Endometrial microvascular endothelial cells (primary cell): Measurements from ENCODE around the gene HEBP1. TPM values are rescaled to one million over a fixed set of nuclear protein-coding genes. Genes with fewer than 3 reads are reported as not detected.

Experiments used
- in situ Hi-C: cut with HindIII; loops from 2 replicates; pipeline ENCODE4 v1.10.0; 2017; ENCODE audit warnings: low sequenced_read_pairs, low pct_unique_long_range_greater_than_20kb; ENCODE audit errors: inconsistent ontology term
- total RNA-seq: library from RNA; depleted of rRNA; stranded (reverse); fragments of >200 nt; gene quantifications from one replicate; pipeline ENCODE4 v1.2.3, GENCODE V29; 2015; ENCODE audit errors: inconsistent ontology term

Gene HEBP1
- total RNA-seq, 1 donor from 2014 or later = 37.6 TPM

DNA sequence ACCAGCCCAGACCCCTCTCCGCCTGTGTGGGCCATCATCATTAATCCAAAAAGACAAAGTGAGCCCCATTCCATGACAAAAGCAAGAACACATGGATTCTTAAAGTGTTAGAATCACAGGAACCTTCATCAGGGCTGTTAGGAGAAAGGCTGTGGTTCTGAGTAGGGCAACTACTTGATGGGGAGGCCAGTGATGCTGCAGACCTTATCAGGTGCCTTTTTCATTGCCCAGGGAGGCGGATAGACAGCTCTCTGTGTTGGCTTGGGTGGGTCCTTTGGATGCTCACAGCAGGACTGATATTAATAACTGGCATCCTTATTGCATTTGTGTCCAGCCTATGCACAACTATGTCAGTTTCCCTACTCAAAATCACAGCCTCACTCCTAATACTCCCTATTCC, 2.3 kb downstream of the HEBP1 start:
- in situ Hi-C loops = loop anchor here (25.0 kb wide), 1 partner anchor 160 kb away; no protein-coding TSS in a partner anchor

DNA sequence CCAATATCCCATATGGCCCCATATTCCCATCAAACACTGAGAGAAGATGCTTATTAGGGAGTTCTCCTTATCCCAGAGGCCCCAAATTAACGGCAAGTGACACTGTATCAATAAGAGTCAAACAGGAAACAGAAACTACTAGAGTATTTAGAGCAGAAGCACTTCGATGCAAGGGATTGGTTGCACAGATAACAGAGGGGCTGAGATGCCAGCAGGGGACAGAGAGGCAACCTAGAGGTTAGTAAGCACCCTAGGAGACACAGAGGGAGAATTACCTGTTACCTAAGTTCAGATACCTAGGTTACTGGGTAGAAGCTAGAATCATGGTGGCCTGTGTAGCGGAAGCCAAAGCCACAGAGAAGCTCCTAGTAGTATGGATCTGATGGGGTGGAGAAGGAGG, 2.9 kb downstream of the HEBP1 start:
- in situ Hi-C loops = loop anchor here (25.0 kb wide), 1 partner anchor 160 kb away; no protein-coding TSS in a partner anchor

DNA sequence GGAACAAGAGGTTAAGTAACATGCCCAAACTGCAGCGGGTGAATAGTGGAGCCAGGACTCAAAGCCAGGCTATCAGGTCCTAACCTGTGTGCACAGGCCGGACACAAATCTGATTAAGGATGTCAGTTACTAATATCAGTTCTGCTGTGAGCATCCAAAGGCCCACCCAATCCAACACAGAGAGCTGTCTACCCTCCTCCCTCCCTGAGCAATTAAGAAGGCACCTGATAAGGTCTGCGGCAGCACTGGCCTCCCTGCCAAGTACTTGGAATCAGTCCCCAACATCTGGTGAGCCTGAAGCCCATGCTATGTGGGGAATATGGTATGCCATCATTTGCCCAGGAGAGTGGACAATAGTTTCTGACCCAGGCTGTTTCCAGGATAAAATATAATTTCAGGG, 3.9 kb downstream of the HEBP1 start:
- in situ Hi-C loops = loop anchor here (25.0 kb wide), 1 partner anchor 159 kb away; no protein-coding TSS in a partner anchor

DNA sequence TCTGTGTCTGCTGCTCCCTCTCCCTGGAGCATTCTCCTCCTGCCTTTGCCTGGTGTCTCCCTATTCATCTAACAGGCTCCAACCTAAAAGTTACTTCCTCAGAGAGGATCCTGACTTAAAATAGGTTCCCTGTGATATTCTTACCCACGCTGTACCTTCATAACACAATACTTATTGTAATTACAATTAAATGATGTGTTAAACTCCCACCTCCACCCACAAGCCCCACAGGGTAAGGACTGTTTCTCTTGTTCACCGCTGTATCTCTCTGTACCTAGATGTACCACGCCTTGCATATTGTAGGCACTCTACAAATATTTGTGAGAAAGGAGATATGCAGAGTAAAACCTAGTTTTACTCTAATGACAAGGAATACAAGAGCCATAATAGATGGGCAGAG, 5.0 kb downstream of the HEBP1 start:
- in situ Hi-C loops = loop anchor here (25.0 kb wide), 1 partner anchor 158 kb away; no protein-coding TSS in a partner anchor

DNA sequence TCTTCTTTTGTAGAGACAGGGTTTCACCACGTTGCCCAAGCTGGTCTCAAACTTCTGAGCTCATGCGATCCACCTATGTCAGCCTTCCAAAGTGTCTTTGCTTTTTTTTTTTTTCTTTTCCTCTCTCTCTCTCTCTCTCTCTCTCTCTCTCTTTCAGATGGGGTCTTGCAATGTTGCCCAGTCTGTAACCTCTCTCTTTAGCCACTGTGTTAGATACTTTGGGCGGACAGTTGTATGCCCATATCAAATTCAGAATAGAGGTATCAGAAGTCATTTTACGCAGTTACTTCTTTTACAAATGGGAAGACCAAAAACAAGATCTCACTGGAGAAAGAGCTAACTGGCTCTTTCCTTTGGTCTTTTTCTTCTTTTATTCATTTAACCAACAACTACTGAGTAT, 6.7 kb downstream of the HEBP1 start:
- in situ Hi-C loops = loop anchor here (25.0 kb wide), 1 partner anchor 156 kb away; no protein-coding TSS in a partner anchor

DNA sequence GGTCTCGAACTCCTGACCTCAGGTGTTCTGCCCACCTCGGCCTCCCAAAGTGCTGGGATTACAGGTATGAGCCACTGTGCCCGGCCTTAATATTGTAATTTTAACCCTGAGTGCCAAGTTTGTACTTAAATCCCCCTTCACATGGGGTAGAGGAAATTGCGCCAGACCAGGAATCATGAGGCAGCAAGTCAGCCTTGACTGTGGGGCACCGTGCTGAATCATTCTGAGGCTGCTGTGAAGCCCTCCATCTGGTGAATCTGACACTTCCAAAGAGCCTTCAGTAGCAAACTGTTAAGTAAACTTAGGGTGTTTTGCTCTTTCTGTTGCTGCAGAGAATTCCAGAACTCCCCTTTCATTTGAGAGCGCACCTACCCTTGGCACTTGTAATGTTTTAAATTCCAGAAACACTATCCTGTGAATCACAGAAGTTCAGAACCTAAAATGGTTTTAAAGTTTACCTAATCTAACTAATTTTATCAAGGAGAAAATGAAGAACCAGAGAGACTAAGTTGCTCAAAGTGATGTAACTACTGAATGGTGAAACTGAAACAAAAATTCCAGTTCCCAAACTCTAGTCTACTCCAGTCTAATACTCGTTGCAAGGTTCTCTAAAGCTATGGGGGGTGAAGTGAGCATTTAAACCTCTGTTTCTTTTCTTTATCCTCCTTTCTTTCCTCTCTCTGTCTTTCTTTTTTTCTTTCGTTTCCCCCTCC, 7.5 kb downstream of the HEBP1 start:
- in situ Hi-C loops = loop anchor here (25.0 kb wide), 1 partner anchor 155 kb away; no protein-coding TSS in a partner anchor

DNA sequence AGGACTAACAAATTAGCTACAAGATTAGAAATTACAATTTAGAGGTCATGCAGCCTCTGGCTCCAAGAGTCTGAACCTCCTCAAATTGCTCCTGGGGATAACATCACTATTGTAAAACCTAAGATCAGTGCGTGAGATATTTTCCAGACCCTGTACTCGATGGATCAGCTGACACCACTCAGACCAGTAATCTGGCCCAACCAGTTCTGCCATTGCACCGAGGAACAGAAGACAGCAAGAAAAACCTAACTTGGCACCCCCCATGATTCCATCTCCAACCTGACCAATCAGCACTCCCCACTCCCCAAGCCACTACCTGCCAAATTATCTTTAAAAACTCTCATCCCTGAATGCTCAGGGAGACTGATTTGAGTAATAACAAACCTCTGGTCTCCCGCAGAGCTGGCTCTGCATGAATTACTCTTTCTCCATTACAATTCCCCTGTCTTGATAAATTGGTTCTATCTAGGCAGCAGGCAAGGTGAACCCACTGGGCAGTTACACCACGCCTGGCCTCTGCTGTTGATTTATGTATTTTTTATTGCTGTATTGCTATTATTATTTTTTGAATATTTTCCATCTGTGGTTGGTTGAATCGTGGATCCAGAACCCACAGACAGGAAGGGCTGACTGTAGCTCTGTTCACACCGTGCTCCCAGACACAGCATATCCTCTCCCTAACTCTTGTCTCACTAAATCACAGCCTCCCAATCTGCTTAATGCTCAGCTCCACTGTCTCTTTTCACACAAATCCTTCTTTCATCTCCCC, 9.2 kb downstream of the HEBP1 start:
- in situ Hi-C loops = loop anchor here (25.0 kb wide), 1 partner anchor 154 kb away; no protein-coding TSS in a partner anchor

DNA sequence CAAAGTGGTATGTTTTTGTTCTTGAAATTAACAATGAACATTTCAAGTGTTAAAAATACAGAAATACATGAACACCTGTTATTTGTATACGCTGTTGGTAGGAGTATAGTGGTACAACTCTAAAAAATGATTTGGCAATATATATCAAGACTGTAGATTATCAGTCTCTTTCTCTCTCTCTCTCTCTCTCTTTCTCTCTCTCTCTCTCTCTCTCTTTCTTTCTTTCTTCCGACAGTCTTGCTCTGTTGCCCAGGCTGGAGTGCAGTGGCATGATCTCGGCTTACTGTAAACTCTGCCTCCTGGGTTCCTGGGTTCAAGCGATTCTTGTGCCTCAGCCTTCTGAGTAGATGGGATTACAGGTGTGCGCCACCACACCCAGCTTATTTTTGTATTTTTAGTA, 12.6 kb downstream of the HEBP1 start:
- in situ Hi-C loops = loop anchor here (25.0 kb wide), 1 partner anchor 150 kb away; no protein-coding TSS in a partner anchor

DNA sequence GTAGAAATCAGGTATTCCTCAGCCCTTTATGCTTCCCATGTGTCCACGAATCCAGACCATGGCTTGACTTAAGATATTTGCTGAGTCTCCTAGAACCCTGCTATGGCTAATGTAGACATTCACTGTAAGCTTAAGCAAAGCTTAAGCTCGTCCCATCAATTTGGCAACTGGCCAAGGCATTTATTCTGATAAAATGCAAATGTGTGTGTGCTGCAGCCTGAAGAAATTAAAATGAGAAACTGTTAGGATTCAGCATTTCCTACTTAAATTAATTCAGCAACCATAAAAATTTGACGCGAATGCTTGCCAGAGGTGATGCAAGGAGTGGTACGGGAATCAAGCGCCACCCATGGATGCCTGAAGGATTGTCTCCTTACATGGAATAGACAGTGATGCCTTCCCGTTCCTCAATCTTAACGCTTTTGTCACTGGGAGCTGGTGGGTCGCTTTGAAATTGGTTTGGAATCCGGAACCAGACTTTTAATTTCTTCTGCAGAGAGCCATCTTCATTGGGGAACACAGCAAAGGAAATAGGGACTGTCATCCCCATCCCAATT, 13.2 kb downstream of the HEBP1 start:
- in situ Hi-C loops = loop anchor here (25.0 kb wide), 1 partner anchor 150 kb away; no protein-coding TSS in a partner anchor

DNA sequence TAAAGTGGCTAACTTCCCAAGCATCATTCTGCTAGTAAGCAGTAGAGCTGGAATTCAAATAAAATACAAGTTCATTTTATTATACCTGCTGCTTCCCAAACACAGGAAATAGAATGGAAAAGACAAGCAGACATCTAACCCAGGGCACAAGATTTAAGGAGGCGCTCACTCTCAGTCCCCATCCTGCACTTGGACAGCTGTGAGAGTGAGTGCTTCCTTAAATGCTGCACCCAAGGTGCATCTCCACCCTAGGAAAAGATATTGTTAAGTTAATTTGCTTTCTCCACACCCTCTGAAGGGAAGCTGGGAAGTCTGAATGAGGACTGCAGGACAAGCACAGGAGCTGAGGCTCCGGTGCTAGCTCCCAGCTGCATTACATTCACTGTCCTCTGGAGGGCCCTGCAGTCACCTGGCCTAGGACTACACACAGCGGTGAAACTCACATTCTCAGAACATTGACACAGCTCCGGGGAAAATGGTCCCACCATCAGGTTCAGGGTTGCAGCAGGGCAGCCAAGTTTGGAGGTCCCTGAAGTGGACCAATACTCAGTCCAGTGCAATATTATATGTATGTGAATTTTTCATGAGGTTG, 14.2 kb downstream of the HEBP1 start:
- in situ Hi-C loops = loop anchor here (25.0 kb wide), 1 partner anchor 149 kb away; no protein-coding TSS in a partner anchor

DNA sequence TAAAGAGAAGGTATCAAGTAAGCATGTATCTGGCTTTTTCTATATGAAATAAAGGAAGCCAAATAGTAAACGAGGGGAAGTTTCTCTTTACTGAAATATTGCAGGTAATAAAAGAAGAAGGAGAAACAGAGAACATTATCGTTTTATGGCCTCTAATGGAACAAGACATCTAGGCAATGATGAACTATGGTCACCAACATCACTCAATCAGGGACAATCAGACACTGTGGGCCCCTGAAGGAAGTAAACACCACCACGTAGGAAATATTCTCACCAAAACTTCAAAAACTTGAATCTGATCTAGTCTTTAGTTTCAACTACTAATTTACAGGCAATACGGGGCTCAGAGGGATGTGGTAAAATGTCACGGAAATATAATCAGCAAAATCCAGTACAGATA, 15.9 kb downstream of the HEBP1 start:
- in situ Hi-C loops = loop anchor here (25.0 kb wide), 1 partner anchor 147 kb away; no protein-coding TSS in a partner anchor

DNA sequence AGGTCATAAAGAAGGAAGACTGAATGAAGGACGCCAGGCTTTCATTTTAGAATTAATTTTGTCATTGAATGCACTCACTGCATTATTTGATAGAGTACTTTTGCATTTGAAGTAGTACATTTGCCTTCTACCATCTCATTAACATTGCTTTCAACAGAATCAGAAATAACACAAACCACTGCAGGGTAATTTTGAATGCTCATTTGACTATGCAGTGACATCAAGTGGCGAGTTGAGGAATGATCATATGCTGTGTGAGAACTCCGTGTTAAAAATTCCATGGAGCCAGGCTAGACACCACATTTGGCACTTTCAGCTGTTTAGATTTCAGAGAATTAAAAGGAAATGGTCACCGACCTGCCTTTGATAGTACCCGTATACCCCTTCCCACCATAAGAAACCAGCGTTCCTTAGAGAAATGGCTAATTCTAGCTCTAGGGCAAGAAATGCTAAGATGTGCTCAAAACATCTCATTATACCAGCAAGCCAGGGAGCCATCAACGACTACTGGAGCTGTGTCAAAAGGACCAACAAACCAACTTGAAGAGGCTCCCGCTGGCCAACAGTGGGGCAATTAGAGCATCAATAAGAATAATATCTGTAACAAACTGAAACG, 16.5 kb downstream of the HEBP1 start:
- in situ Hi-C loops = loop anchor here (25.0 kb wide), 1 partner anchor 146 kb away; no protein-coding TSS in a partner anchor

DNA sequence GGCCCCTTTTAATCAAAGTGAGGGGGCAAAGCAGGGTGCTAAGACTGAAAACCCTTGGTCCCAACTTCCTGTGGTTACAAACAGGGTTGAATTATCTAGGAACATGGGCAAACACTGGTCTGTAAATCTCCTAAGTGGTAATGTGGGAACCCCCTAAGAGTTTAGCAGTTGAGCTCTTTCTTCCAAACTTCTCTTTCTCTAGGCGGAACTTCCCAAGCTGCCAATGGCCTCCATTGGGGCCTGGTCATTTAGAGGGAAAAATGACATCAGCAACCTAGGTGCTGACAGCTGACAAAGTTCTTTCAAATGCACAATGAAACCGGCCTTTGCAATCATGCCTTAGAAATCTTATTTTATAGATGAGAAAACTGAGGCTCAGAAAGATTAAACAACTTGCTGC, 17.7 kb downstream of the HEBP1 start:
- in situ Hi-C loops = loop anchor here (25.0 kb wide), 1 partner anchor 145 kb away; no protein-coding TSS in a partner anchor

DNA sequence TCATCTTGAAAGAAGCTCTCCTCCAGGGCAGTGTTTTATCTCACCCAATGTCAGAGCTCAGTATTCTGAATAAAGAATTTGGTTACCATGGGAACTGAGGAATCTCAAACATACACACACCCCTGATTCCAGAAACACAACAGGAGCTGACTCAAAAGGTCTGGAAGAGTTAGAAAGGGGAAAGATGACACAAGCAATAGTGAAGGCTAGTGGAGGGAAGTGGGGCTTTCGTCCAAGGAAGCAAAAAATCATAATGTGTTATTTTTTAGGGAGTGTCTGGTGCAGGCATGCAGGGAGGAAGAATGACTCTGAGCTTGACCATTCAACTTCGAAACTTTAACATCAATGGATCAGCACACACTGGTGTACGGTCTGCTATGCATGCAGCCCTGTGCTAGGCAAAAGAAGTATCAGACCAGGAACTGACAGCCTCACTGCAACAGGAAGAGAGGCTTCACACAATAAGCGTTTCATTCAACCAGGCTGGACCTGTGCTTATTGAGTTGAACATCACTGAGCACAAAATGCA, 20.3 kb downstream of the HEBP1 start:
- in situ Hi-C loops = loop anchor here (25.0 kb wide), 1 partner anchor 142 kb away; no protein-coding TSS in a partner anchor

DNA sequence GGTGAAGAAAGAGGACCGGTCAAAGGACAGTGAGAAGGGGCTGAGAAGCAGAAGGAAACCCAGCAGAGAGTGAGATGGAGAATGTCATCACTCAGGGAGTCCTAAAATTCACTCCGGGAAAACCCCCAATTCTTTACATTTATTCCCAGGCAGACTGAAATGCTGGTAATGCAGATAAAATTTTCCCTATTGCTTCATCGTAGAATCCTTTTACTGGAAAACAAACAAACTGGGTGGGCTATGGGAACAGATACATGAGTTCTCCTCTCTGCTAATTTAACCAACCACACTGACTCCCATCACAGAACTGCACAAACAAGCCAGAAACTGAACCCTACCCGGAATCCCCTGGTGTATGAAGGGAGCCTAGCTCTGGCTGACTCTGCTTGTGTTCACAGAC, 20.9 kb downstream of the HEBP1 start:
- in situ Hi-C loops = loop anchor here (25.0 kb wide), 1 partner anchor 142 kb away; no protein-coding TSS in a partner anchor

DNA sequence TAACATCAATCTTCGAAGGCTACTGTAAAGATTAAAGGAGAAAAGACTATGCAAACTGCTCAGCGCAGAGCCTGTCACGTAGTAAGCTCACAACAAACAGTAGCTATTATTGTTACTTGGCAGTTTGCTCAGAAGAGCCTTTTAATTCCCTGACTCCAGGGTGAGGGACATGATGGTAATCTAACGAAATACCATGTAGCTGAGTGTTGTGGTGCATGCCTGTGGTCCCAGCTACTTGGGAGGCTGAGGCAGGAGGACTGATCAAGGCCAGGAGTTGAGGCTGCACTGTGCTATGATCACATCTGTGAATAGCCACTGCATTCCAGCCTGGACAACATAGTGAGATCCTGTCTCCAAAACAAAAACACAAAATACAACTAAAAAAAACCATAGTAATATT, 22.8 kb downstream of the HEBP1 start:
- in situ Hi-C loops = loop anchor here (25.0 kb wide), 1 partner anchor 140 kb away; no protein-coding TSS in a partner anchor

DNA sequence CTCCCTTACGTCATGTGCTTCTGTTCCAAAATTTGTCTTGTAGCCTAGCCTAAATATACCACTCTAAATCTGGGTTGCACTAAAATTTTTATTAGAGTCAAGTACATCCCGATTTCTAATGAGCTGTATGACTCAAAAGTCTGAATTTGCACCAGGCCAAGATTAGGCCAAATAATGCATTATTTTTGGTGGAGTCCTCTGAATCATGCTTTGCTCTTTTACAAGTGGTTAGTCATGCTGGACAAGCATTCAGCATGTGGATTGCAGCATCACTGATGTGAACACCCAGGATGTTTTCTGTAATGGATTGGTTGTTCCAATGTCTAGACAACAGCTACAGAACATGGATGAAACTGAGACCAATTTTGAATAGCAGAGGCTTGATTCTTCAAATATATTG, 23.7 kb downstream of the HEBP1 start:
- in situ Hi-C loops = loop anchor here (25.0 kb wide), 1 partner anchor 139 kb away; no protein-coding TSS in a partner anchor
